Keratinocyte (primary cell): Measurements from ENCODE around the gene FADS3. TPM values are rescaled to one million over a fixed set of nuclear protein-coding genes. Genes with fewer than 3 reads are reported as not detected.

Experiments
- DNase-seq: peaks from one replicate; pipeline ENCODE4 v3.0.0-alpha.2; 2011; ENCODE audit warnings: low read depth, missing footprints, low spot score
- FAIRE-seq: peaks from 2 replicates; lab custom pipeline; 2011; peaks lifted over from hg19 to GRCh38; lab: Jason Lieb, UNC
- H2AFZ ChIP-seq: 2 replicates; pipeline ENCODE4 v1.6.0; 2012; ENCODE audit warnings: low read length, control low read depth, inconsistent platforms; ENCODE audit not compliant: control insufficient read depth
- H3K27ac ChIP-seq: 2 replicates; pipeline ENCODE4 v1.5.1; 2011; ENCODE audit warnings: low read length; ENCODE audit not compliant: control insufficient read depth, insufficient read depth
- H3K27me3 ChIP-seq: 3 replicates; pipeline ENCODE4 v1.6.0; 2011; ENCODE audit warnings: low read length; ENCODE audit not compliant: control insufficient read depth, insufficient read depth; ENCODE audit errors: extremely low read depth
- H3K36me3 ChIP-seq, 2 experiments: 2 replicates in 1 of 2; 3 replicates in 1 of 2; pipeline ENCODE4 v1.5.1; 2011; ENCODE audit warnings: low read length in 2 of 2, mild to moderate bottlenecking in 1 of 2; ENCODE audit not compliant: control insufficient read depth in 2 of 2, insufficient read depth in 2 of 2; ENCODE audit errors: extremely low read depth in 1 of 2
- H3K4me1 ChIP-seq: 3 replicates; pipeline ENCODE4 v1.5.1; 2011; ENCODE audit warnings: low read length; ENCODE audit not compliant: control insufficient read depth, insufficient read depth; ENCODE audit errors: extremely low read depth
- H3K4me2 ChIP-seq: 3 replicates; pipeline ENCODE4 v1.6.0; 2011; ENCODE audit warnings: low read depth, low read length; ENCODE audit not compliant: control insufficient read depth, insufficient read depth; ENCODE audit errors: extremely low read depth
- H3K4me3 ChIP-seq, 3 experiments: fragments of 200-600 bp in 1 of 3; sonication (generic) in 1 of 3; 2 replicates in 2 of 3; 3 replicates in 1 of 3; pipeline ENCODE4 v1.5.1; 2011 to 2016; ENCODE audit warnings: low read length in 3 of 3, mild to moderate bottlenecking in 3 of 3, control low read depth in 2 of 3, inconsistent platforms in 1 of 3, low read depth in 1 of 3, mixed read lengths in 1 of 3, mixed run types in 1 of 3, moderate library complexity in 1 of 3; ENCODE audit not compliant: control insufficient read depth in 2 of 3, insufficient read depth in 2 of 3; ENCODE audit errors: extremely low read depth in 1 of 3
- H3K79me2 ChIP-seq: 2 replicates; pipeline ENCODE4 v1.6.0; 2012; ENCODE audit warnings: low read length; ENCODE audit not compliant: control insufficient read depth, insufficient read depth
- H3K9ac ChIP-seq: 3 replicates; pipeline ENCODE4 v1.6.0; 2011; ENCODE audit warnings: low read length; ENCODE audit not compliant: control insufficient read depth, insufficient read depth; ENCODE audit errors: extremely low read depth
- H3K9me1 ChIP-seq: 3 replicates; pipeline ENCODE4 v1.6.0; 2011; ENCODE audit warnings: low read length; ENCODE audit not compliant: control insufficient read depth, insufficient read depth; ENCODE audit errors: extremely low read depth
- H3K9me3 ChIP-seq: 2 replicates; pipeline ENCODE4 v1.5.1; 2012; ENCODE audit warnings: low read depth, low read length; ENCODE audit not compliant: control insufficient read depth
- H4K20me1 ChIP-seq: 3 replicates; pipeline ENCODE4 v1.6.0; 2011; ENCODE audit warnings: low read length; ENCODE audit not compliant: control insufficient read depth, insufficient read depth; ENCODE audit errors: extremely low read depth
- CTCF ChIP-seq, 3 experiments: IDR thresholded peaks in 1 of 3; conservative IDR thresholded peaks in 1 of 3; optimal IDR thresholded peaks in 1 of 3; 2 replicates in 2 of 3; 3 replicates in 1 of 3; pipeline versions ENCODE3 to v1.5.1; 2011; ENCODE audit warnings: low read length in 3 of 3, mild to moderate bottlenecking in 3 of 3, moderate library complexity in 2 of 3, control low read depth in 1 of 3, inconsistent platforms in 1 of 3; ENCODE audit not compliant: insufficient read depth in 2 of 3; ENCODE audit errors: extremely low read depth in 1 of 3
- EZH2 ChIP-seq: IDR thresholded peaks from one replicate; pipeline ENCODE4 v1.6.1; 2012; ENCODE audit warnings: inconsistent platforms, mild to moderate bottlenecking, low read length, moderate library complexity
- dilution Hi-C: fragments of 300-500 bp; cut with MboI; formaldehyde crosslinking; loops from one replicate; pipeline ENCODE4 v1.7.0; 2020; ENCODE audit warnings: low sequenced_read_pairs; ENCODE audit not compliant: extremely low pct_ligation_motif_present
- polyA plus RNA-seq, 5 experiments: library from polyadenylated mRNA; depleted of rRNA in 3 of 5; stranded (reverse) in 3 of 5; stranded (forward) in 1 of 5; unstranded in 1 of 5; fragments of >200 nt; gene quantifications; 1 replicate in 1 of 5; 2 replicates in 3 of 5; 3 replicates in 1 of 5; pipeline versions ENCODE4 v1.2.1 to v1.2.3, GENCODE V29; 2011 to 2012; ENCODE audit warnings: missing spikeins in 2 of 5, low read depth in 1 of 5, low replicate concordance in 1 of 5

FADS3 gene
- polyA plus RNA-seq, 1 donor (not counting 4 experiments of a cell fraction or from before 2014, with no cell fraction given): 33.9 TPM

DNA sequence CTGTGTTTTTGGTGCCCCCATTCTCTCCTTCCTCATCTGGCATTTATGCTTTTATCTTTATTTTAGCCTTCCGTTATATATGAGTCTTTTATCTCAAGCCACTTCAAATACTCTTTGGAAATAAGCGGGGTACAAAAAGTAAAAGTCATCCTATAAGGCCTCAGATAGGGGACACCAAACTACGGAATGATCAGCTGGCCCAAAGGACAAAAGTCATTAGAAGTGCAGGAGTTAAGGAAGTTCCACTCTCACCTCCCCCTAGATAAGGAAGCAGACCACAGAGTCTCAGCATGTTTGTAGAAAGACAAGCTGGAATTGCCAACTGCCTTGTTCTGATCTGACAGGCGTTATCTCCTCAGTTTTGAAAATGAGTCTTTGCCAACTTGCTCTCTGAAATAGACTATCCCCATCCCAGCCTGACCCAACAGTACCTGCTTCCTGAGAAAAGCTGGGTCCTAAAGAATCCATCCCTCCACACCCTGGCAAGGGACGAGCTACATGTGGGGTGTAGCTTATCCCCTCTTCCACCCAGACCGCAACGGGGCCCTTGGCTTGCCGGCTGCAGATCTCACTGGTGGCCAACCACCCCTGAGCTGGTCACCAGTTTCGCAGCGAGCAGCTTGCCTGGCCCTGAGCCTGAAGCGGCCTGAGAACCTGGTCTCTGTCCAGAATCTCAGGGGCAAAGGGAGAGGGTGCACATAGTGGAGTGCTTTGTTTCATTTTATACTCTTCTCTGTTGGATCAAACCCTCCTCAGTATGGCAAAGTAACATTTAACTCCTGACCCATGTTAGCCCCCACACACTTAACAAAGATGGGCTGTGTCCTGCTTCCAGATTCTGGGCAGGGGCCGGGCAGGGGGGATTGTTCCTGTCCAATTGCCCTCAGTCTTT is 49.5 kb downstream of the FADS3 start:
- H4K20me1 ChIP-seq: no peaks in the 10 kb centered on the region
- H3K9me1 ChIP-seq: no peaks in the 10 kb centered on the region
- no peaks in the 10 kb centered on the region for H3K4me1 ChIP-seq
- H3K27ac ChIP-seq: no peak overlapping the region
- no peak overlapping the region for H3K4me3 ChIP-seq
- H3K9ac ChIP-seq: no peak overlapping the region
- peaks cover 34 to 53% of the 10 kb centered on the region in 2 experiments for H3K36me3 ChIP-seq
- H3K4me2 ChIP-seq: no peak overlapping the region
- dilution Hi-C loops: no loop called here
- no peaks in the 10 kb centered on the region for H3K9me3 ChIP-seq
- DNase-seq: no peak
- no peak for FAIRE-seq
- H3K79me2 ChIP-seq: no peaks in the 10 kb centered on the region
- no peaks in the 10 kb centered on the region for H3K27me3 ChIP-seq
- H2AFZ ChIP-seq: no peak overlapping the region
- TF ChIP-seq EZH2 (no peak), CTCF (optimal IDR thresholded peaks at IDR 0.05 in 1 of 3, IDR thresholded peaks at IDR 0.05 in 1 of 3, conservative IDR thresholded peaks at IDR 0.05 in 1 of 3; ENCODE audit: extremely low read depth in 1 of 3, insufficient read depth in 2 of 3, low read length in 3 of 3) (no peak)

DNA sequence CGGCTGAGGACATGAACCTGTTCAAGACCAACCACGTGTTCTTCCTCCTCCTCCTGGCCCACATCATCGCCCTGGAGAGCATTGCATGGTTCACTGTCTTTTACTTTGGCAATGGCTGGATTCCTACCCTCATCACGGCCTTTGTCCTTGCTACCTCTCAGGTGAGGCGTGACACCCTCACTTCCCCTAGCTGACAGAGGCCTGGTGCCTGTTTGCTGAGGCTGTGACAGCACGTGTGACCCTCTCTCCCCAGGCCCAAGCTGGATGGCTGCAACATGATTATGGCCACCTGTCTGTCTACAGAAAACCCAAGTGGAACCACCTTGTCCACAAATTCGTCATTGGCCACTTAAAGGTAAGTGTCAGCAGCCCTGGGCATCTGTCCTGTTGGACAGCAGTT is 51.0 kb downstream of the FADS3 start:
- Histone ChIP-seq H3K79me2 (no peaks in the 10 kb centered on the region), H3K4me1 (no peaks in the 10 kb centered on the region), H3K36me3 (peaks cover 34 to 45% of the 10 kb centered on the region in 2 experiments), H4K20me1 (no peaks in the 10 kb centered on the region), H3K27ac (no peak overlapping the region), H2AFZ (no peak overlapping the region), H3K9ac (no peak overlapping the region), H3K27me3 (no peaks in the 10 kb centered on the region), H3K4me2 (no peak overlapping the region), H3K9me1 (no peaks in the 10 kb centered on the region), H3K4me3 (no peak overlapping the region), H3K9me3 (no peaks in the 10 kb centered on the region)
- DNase-seq: no peak
- no peak for FAIRE-seq
- dilution Hi-C loops: no loop called here
- TF ChIP-seq CTCF (optimal IDR thresholded peaks at IDR 0.05 in 1 of 3, IDR thresholded peaks at IDR 0.05 in 1 of 3, conservative IDR thresholded peaks at IDR 0.05 in 1 of 3; ENCODE audit: extremely low read depth in 1 of 3, insufficient read depth in 2 of 3, low read length in 3 of 3): no peak
- no peak for TF ChIP-seq EZH2
